Measurements from ENCODE around the gene PRKAA1.

Gene PRKAA1

GRCh38 chr5:40743771-40744170, 54.4 kb downstream of the PRKAA1 start:
- in situ Hi-C loops (cut with MboI; ENCODE audit: low sequenced_read_pairs, unreplicated experiment), result no loop called here
- no peak for DNase-seq (ENCODE audit: low spot score)
- TF ChIP-seq CTCF (IDR thresholded peaks at IDR 0.05; ENCODE audit: borderline replicate concordance, control extremely low read depth, extremely low read depth, insufficient read depth, missing control alignments), result no peak

GRCh38 chr5:40738502-40738901, 59.7 kb downstream of the PRKAA1 start:
- no peak for TF ChIP-seq CTCF (IDR thresholded peaks at IDR 0.05; ENCODE audit: borderline replicate concordance, control extremely low read depth, extremely low read depth, insufficient read depth, missing control alignments)
- no peak for DNase-seq (ENCODE audit: low spot score)
- in situ Hi-C loops (cut with MboI; ENCODE audit: low sequenced_read_pairs, unreplicated experiment), result no loop called here

- TF ChIP-seq CTCF (IDR thresholded peaks at IDR 0.05; ENCODE audit: borderline replicate concordance, control extremely low read depth, extremely low read depth, insufficient read depth, missing control alignments), result peak; percentile 55
- in situ Hi-C loops (cut with MboI; ENCODE audit: low sequenced_read_pairs, unreplicated experiment), result no loop called here
- peak; percentile 36 for DNase-seq (ENCODE audit: low spot score)
These were observed 61.9 kb downstream of the PRKAA1 start for GRCh38 chr5:40736103-40736875.

GRCh38 chr5:40735609-40736008, 62.6 kb downstream of the PRKAA1 start:
- no peak for TF ChIP-seq CTCF (IDR thresholded peaks at IDR 0.05; ENCODE audit: borderline replicate concordance, control extremely low read depth, extremely low read depth, insufficient read depth, missing control alignments)
- in situ Hi-C loops (cut with MboI; ENCODE audit: low sequenced_read_pairs, unreplicated experiment), result no loop called here
- DNase-seq (ENCODE audit: low spot score), result no peak

- no peak for DNase-seq (ENCODE audit: low spot score)
- no peak for TF ChIP-seq CTCF (IDR thresholded peaks at IDR 0.05; ENCODE audit: borderline replicate concordance, control extremely low read depth, extremely low read depth, insufficient read depth, missing control alignments)
- in situ Hi-C loops (cut with MboI; ENCODE audit: low sequenced_read_pairs, unreplicated experiment), result no loop called here
These were observed 63.2 kb downstream of the PRKAA1 start for GRCh38 chr5:40734986-40735385.

- TF ChIP-seq CTCF (IDR thresholded peaks at IDR 0.05; ENCODE audit: borderline replicate concordance, control extremely low read depth, extremely low read depth, insufficient read depth, missing control alignments), result no peak
- DNase-seq (ENCODE audit: low spot score), result no peak
- in situ Hi-C loops (cut with MboI; ENCODE audit: low sequenced_read_pairs, unreplicated experiment), result no loop called here
These were observed 64.2 kb downstream of the PRKAA1 start for GRCh38 chr5:40733879-40734563.
